HepG2 (cell line): Measurements from ENCODE around the gene RNF208. TPM values are rescaled to one million over a fixed set of nuclear protein-coding genes. Genes with fewer than 3 reads are reported as not detected.

Experiments used
- ATF7 ChIP-seq, 2 experiments: fragments of 450-650 bp in 1 of 2; sonication (generic) in 1 of 2; formaldehyde crosslinking in 1 of 2; IDR thresholded peaks; 2 replicates each; pipeline versions ENCODE4 v1.4.0 to v1.6.1; 2016 to 2020; ENCODE audit warnings: antibody characterized with exemption in 1 of 2, mild to moderate bottlenecking in 1 of 2, missing genetic modification reagents in 1 of 2
- ERF ChIP-seq: IDR thresholded peaks from 2 replicates; pipeline ENCODE4 v1.6.1; 2018; ENCODE audit warnings: missing biosample characterization, missing genetic modification reagents
- GPN1 ChIP-seq: sonication (generic); formaldehyde crosslinking; IDR thresholded peaks from 2 replicates; pipeline ENCODE4 v1.5.1; 2020; ENCODE audit warnings: missing genetic modification reagents, borderline replicate concordance
- GTF2F1 ChIP-seq: fragments of 150-350 bp; IDR thresholded peaks from 2 replicates; pipeline ENCODE4 v1.6.1; 2014; ENCODE audit warnings: low read length
- HIC2 ChIP-seq: sonication (generic); formaldehyde crosslinking; IDR thresholded peaks from 2 replicates; pipeline ENCODE4 v1.9.0; 2022; ENCODE audit warnings: low read depth, missing genetic modification reagents
- KMT2A ChIP-seq: sonication (generic); formaldehyde crosslinking; IDR thresholded peaks from 2 replicates; pipeline ENCODE4 v1.4.0; 2020; ENCODE audit warnings: missing genetic modification reagents
- NFIB ChIP-seq: sonication (generic); formaldehyde crosslinking; IDR thresholded peaks from 2 replicates; pipeline ENCODE4 v1.9.0; 2021; ENCODE audit warnings: missing genetic modification reagents, mild to moderate bottlenecking, borderline replicate concordance
- NR1H2 ChIP-seq: sonication (generic); formaldehyde crosslinking; IDR thresholded peaks from 2 replicates; pipeline ENCODE4 v1.8.1; 2022; ENCODE audit warnings: low read depth, missing genetic modification reagents, borderline replicate concordance
- POLR2A ChIP-seq, 2 experiments: IDR thresholded peaks; 2 replicates each; pipeline ENCODE4 v1.6.1; 2011; ENCODE audit warnings: low read depth in 2 of 2, low read length in 2 of 2, mild to moderate bottlenecking in 1 of 2, moderate library complexity in 1 of 2; ENCODE audit not compliant: insufficient read depth in 1 of 2
- SALL1 ChIP-seq: sonication (generic); formaldehyde crosslinking; IDR thresholded peaks from 2 replicates; pipeline ENCODE4 v1.8.0; 2022; ENCODE audit warnings: mild to moderate bottlenecking, missing genetic modification reagents
- SYNCRIP ChIP-seq: fragments of 200-400 bp; formaldehyde crosslinking; IDR thresholded peaks from 2 replicates; pipeline ENCODE4 v1.6.1; 2018; ENCODE audit warnings: mild to moderate bottlenecking, low read depth, low read length; ENCODE audit not compliant: insufficient read depth
- ZBTB42 ChIP-seq: sonication (generic); formaldehyde crosslinking; IDR thresholded peaks from 2 replicates; pipeline ENCODE4 v1.5.0; 2020; ENCODE audit warnings: mild to moderate bottlenecking, missing genetic modification reagents
- ZNF12 ChIP-seq: sonication (generic); formaldehyde crosslinking; IDR thresholded peaks from 2 replicates; pipeline ENCODE4 v1.5.0; 2020; ENCODE audit warnings: missing genetic modification reagents
- ZNF562 ChIP-seq: sonication (generic); formaldehyde crosslinking; IDR thresholded peaks from 2 replicates; pipeline ENCODE4 v1.8.0; 2022; ENCODE audit warnings: missing genetic modification reagents, borderline replicate concordance
- ZNF703 ChIP-seq: sonication (generic); formaldehyde crosslinking; IDR thresholded peaks from 2 replicates; pipeline ENCODE4 v1.5.1; 2020; ENCODE audit warnings: missing genetic modification reagents, mild to moderate bottlenecking, moderate library complexity, borderline replicate concordance
- ZNF766 ChIP-seq: sonication (generic); formaldehyde crosslinking; IDR thresholded peaks from 2 replicates; pipeline ENCODE4 v1.5.0; 2020; ENCODE audit warnings: missing genetic modification reagents, borderline replicate concordance
- ZNF770 ChIP-seq: sonication (generic); formaldehyde crosslinking; IDR thresholded peaks from 2 replicates; pipeline ENCODE4 v1.5.0; 2020; ENCODE audit warnings: mild to moderate bottlenecking, missing genetic modification reagents
- ZSCAN20 ChIP-seq: sonication (generic); formaldehyde crosslinking; IDR thresholded peaks from 2 replicates; pipeline ENCODE4 v1.4.0; 2020; ENCODE audit warnings: missing genetic modification reagents, mild to moderate bottlenecking, borderline replicate concordance
- polyA plus RNA-seq, 8 experiments: library from polyadenylated mRNA; depleted of rRNA in 3 of 8; stranded (reverse) in 7 of 8; unstranded in 1 of 8; fragments of >200 nt; fragmentation: Illumina TruSeq in 4 of 8; extraction: Trizol in 4 of 8; gene quantifications; 2 replicates each; pipeline versions ENCODE4 v1.2.1 to v1.2.3, GENCODE V29; 2011 to 2016; ENCODE audit warnings: low read depth in 4 of 8, missing spikeins in 1 of 8, mixed read lengths in 1 of 8; ENCODE audit not compliant: insufficient read depth in 1 of 8
- total RNA-seq, 5 experiments: library from RNA; depleted of rRNA; stranded (reverse); fragments of >200 nt; fragmentation: Illumina TruSeq; extraction: Trizol; gene quantifications; 2 replicates each; pipeline ENCODE4 v1.2.3, GENCODE V29; 2016; ENCODE audit warnings: low read depth in 1 of 5
- TF ChIP-seq, protein P1 (sequence below): sonication (generic); formaldehyde crosslinking; IDR thresholded peaks from 2 replicates; pipeline ENCODE4 v1.5.0; 2020; ENCODE audit warnings: missing genetic modification reagents, mild to moderate bottlenecking, borderline replicate concordance
- TF ChIP-seq, protein P2 (sequence below): sonication (generic); formaldehyde crosslinking; IDR thresholded peaks from 2 replicates; pipeline ENCODE4 v1.8.1; 2023; ENCODE audit warnings: mild to moderate bottlenecking, missing genetic modification reagents

RNF208 gene
- total and polyA plus RNA-seq, 2 of the 13 experiments (the other 11 are each of a cell fraction or from before 2014, with no cell fraction given) = 1.6 to 2.1 TPM

GRCh38 chr9:137205126-137206069, 16.6 kb downstream of the RNF208 start, which contains the start of the genes NDOR1 and TMEM203 (continued):
- TF ChIP-seq ZNF766 (CRISPR knock-in tag) = peak; percentile 61; the same call in 1 of the 2 replicates
- TF ChIP-seq ZBTB42 (CRISPR knock-in tag) = no peak
- no peak for TF ChIP-seq ATF7 (IDR thresholded peaks at IDR 0.05)
- no peak for TF ChIP-seq ATF7 (CRISPR knock-in tag; IDR thresholded peaks at IDR 0.05)
- no peak for TF ChIP-seq GTF2F1
- TF ChIP-seq ZSCAN20 (CRISPR knock-in tag) = peak; percentile 46; the same call in 1 of the 2 replicates
- TF ChIP-seq, protein P1, sequence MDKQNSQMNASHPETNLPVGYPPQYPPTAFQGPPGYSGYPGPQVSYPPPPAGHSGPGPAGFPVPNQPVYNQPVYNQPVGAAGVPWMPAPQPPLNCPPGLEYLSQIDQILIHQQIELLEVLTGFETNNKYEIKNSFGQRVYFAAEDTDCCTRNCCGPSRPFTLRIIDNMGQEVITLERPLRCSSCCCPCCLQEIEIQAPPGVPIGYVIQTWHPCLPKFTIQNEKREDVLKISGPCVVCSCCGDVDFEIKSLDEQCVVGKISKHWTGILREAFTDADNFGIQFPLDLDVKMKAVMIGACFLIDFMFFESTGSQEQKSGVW = no peak
- TF ChIP-seq ERF (CRISPR knock-in tag) = peak; percentile 89; the same call in 1 of the 2 replicates
- TF ChIP-seq ZNF770 = no peak
- TF ChIP-seq KMT2A (CRISPR knock-in tag) = peak; percentile 88
- no peak for TF ChIP-seq ZNF703 (CRISPR knock-in tag)
- TF ChIP-seq ZNF562 (CRISPR knock-in tag) = no peak
- TF ChIP-seq GPN1 = no peak
- TF ChIP-seq, protein P2, sequence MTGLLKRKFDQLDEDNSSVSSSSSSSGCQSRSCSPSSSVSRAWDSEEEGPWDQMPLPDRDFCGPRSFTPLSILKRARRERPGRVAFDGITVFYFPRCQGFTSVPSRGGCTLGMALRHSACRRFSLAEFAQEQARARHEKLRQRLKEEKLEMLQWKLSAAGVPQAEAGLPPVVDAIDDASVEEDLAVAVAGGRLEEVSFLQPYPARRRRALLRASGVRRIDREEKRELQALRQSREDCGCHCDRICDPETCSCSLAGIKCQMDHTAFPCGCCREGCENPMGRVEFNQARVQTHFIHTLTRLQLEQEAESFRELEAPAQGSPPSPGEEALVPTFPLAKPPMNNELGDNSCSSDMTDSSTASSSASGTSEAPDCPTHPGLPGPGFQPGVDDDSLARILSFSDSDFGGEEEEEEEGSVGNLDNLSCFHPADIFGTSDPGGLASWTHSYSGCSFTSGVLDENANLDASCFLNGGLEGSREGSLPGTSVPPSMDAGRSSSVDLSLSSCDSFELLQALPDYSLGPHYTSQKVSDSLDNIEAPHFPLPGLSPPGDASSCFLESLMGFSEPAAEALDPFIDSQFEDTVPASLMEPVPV (CRISPR knock-in tag) = 0 out of 2 replicates have a peak, but pooled peaks have one; percentile 25
- TF ChIP-seq SYNCRIP = no peak
- no peak for TF ChIP-seq NR1H2 (CRISPR knock-in tag)
- 0 out of 2 replicates have a peak, but pooled peaks have one; percentile 31 for TF ChIP-seq ZNF12 (CRISPR knock-in tag)
- TF ChIP-seq HIC2 = 0 out of 2 replicates have a peak, but pooled peaks have one; percentile 55
- TF ChIP-seq NFIB (CRISPR knock-in tag) = no peak
- peak; percentile 77 for TF ChIP-seq SALL1 (CRISPR knock-in tag)
- peak in 1 of 2 experiments; percentile 72; a peak in 2 of 4 replicates for TF ChIP-seq POLR2A (IDR thresholded peaks at IDR 0.05; ENCODE audit: insufficient read depth in 1 of 2, low read depth in 2 of 2, low read length in 2 of 2)
